GM03348 (cell line): ENCODE data around the gene CLDN20.
A peak's percentile ranks its signal among the peaks of the same experiment; 100 is the strongest.
"Not testable (repeated sequence)": the region's sequence is repeated elsewhere in the genome, so short reads cannot be mapped to it uniquely, and the experiment has no call there.

Source experiments
- DNase-seq: peaks from one replicate; pipeline ENCODE4 v3.0.0; 2012; ENCODE audit warnings: low spot score

CLDN20 gene

DNA sequence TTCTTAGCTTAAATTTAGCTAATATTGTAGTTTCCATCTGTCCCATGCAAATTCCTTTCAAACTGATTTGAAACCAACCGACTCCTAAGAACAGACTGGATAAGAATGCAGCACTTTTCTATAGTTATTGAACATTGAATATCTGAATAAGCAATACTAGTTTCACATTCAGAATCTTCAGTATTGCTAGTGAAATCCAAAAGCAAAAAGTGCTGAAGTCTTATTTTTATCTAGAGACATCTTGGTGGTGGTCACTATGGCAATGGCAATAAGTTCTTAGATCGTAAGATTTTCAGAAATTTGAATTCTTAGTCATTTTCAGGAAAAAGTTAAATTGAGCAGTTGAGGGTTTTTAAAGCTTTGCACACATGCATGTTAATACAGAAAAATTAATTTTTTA lies 47.8 kb downstream of the CLDN20 start:
- DNase-seq: no peak

DNA sequence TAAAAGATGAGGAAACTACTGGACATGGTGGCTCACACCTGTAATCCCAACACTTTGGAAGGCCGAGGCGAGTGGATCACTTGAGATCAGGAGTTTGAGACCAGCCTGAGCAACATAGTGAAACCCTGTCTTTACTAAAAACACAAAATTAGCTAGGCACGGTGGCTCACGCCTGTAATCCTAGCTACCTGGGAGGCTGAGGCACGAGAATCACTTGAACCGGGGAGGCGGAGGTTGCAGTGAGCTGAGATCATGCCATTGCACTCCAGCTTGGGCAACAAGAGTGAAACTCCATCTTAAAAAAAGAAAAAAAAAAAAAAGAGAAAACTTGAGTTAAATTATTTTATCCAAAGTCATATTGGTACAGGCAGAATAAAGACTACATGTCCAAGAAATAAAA lies 49.1 kb downstream of the CLDN20 start:
- DNase-seq: not testable (repeated sequence)

DNA sequence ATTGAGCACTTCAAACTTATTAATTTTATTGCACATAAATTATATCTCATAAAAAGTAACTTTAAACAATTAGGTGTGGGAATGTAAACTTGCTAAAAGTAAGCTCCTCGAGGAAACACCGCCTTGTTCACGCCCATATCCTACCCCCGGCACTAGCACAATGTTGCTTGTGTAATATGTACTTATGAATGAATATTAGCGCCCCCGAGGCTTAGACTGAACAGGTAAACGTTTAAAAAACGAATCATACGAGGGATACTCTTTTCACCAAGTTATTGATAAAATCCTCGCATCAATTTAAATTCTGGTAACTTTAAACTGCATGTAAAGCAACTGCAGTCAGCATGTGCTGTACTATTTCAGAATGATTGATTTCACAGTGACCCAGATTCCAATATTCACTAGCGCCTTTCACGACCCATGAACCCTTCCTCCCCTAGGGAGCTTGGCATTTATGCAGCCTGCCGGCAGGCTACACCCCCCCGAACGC lies 49.8 kb downstream of the CLDN20 start:
- no peak for DNase-seq

DNA sequence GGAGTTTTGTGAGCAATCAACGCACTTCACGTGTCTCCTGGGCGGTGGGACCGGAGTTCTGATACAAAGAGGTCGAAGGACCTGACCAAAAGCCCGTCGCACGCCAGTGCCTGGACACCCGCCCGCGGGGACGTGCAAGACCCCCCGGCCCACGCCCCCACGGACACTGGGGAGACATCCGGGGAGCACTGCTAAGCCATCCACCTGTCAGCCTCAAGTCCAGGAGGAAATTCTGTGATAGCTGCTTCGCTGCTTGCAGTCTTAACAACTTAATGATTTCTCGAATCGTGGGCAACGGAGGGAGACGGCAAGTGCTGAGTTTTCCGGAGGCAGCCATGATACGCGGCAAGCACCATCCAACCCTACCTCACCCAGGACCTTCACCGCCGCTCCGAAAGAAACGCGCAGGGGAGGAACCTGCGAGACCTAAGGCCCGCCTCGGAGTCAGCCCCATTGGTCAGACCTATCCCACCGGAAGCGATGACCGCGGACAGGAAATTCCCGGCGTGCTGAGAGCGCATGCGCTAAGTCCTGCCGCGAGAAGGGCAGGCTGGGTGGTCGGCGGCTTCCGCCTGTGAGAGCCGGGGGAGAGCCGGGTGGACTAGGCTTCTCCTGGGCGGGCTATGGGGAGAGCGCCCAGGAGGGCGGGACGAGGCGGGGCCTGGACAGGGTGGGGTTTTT lies 50.4 kb downstream of the CLDN20 start, which contains the start of gene TFB1M:
Gene TFB1M, minus strand, starts transcription at position 393 of the 681 bp plus-strand sequence. Its CDS starts 56 bp downstream, at position 337.
- DNase-seq: peak; percentile 93

DNA sequence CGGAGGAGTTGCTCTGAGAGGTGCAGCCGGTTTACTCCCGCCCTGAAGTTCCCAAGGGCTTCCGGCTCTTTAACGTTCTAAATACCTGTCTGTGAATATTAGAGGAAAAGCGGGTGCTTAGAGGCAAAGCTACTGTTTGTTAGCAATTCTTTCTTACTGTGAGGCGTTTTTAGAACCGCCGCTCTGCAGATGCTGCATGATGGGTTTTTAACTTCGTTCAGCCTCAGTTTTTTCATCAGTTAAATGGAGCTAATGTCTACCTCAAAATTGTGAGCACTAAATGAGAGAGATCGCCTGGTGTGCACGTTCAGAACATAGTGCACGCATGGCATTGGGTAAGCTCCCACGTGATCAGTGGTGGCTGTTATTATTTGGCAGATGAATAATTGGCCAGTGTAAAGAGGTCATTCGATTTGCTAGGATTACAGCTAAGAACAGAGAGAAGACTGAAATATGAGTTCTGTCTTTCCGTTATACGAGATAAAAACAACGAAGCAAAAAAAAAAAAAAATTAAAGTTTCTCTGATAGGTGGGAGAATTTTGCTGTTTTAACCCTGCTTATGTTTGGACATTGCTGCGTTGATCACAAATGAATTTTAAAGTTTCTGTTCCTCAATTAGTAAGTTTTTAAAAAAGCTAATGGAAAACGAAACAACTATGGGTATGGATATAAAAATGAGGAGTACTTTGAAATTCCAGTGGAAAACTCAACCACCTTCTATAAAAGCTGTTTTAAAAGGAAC lies 51.1 kb downstream of the CLDN20 start:
- peak; percentile 43 for DNase-seq

DNA sequence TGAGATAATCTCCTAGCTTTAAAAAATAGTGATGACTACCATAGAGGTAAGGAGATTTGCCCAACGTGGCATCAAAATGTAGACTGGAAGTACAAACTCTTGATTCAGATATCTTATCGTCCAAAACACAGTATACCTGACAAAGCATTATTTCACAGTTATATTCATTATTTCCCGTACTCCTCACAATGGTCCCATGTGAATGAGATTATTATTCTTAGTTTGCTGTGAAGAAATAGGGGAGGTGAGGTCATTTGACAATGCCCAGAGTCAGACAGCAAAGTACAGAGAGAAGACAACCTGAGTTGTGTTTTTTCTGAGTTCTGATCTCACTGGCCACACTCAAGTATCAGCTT lies 51.7 kb downstream of the CLDN20 start:
- no peak for DNase-seq

DNA sequence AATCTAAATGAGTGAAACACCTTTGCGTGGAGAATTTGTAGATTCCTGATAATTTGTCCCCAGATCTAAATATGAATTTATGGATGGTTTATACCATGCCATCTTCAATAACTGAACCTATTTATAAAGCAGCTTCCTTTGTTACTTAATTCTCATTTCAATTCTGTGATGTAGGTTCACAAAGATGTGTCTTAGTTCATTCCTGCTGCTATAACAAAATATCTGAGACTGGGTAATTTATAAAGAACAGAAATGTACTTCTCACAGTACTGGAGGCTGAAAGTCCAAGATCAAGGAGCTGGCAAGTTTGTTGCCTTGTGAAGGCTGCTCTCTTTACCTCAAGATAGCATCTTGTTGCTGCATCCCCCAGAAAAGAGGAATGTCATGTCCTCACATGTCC lies 52.6 kb downstream of the CLDN20 start:
- DNase-seq: no peak

DNA sequence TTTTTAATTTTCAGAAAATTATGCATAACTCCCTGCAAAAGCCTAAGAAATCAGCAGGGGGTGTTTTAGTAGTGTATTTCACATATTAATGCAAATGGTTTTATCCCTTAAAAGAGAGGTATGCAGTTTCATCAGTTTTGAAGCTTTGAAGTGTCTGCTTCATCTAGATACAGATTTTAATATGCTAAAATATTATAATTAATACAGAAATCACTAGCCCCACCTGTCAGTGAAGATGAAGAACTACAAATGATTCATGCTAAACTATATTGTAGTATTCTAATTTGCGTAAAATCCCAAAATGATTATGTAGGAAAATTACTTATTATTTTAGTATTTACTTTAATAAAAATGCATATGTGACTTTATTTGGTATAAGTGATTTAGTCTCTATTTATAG lies 53.4 kb downstream of the CLDN20 start:
- DNase-seq: no peak

DNA sequence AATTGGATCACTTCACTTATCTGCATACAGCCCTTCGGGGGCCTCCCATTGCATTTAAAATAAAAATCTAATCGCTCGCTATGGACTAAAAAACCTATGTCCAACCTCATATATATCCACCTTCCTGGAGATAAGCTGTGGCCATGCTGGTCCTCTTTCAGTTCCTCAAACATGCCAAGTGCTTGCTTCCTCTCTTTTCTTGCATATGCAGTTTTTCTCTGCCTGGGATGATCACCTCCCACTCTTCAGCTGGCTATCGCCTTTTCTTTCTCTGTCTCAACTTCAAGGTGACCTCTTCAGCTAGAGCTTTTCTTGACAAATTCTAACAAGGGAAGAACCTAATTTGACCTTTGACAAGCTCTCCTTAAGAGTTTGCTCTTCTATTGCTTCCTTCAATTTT lies 56.1 kb downstream of the CLDN20 start:
- DNase-seq: no peak

DNA sequence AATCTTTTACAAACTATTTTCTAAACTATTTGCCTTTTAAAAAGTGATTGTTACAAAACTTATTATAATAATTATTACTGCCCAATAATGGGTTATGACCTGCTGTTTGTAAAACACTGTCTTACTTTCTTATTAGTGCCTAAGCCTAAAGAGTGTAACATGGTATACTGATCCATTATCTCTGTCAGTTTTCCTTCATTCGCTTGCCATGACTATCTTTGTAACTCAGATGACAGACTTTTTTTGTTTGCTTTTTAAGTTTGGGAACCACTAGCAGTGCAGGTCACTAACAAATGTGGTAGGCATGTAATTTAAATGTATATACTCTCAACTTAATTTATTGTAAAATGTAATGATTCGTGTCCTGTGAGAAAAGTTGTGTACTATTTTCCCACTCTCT lies 60.4 kb downstream of the CLDN20 start:
- DNase-seq: no peak

DNA sequence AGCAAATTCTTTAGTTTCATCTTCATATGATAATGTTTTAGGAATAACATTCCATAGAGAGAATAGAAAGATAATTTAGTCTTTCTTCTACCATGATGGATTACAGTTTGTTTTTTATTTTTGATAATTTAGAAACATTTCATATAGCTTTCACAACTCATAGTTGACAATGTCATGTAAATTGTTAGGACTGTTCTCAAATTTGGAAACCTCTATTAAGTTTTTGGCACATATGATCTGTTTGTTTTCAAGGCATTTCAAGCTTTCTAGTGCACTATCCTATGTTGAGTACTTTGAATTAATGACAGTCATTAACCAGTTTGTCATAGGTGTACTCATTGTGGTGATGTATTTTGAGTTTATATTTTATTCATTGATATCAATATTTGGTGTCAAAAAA lies 61.2 kb downstream of the CLDN20 start:
- DNase-seq: no peak

DNA sequence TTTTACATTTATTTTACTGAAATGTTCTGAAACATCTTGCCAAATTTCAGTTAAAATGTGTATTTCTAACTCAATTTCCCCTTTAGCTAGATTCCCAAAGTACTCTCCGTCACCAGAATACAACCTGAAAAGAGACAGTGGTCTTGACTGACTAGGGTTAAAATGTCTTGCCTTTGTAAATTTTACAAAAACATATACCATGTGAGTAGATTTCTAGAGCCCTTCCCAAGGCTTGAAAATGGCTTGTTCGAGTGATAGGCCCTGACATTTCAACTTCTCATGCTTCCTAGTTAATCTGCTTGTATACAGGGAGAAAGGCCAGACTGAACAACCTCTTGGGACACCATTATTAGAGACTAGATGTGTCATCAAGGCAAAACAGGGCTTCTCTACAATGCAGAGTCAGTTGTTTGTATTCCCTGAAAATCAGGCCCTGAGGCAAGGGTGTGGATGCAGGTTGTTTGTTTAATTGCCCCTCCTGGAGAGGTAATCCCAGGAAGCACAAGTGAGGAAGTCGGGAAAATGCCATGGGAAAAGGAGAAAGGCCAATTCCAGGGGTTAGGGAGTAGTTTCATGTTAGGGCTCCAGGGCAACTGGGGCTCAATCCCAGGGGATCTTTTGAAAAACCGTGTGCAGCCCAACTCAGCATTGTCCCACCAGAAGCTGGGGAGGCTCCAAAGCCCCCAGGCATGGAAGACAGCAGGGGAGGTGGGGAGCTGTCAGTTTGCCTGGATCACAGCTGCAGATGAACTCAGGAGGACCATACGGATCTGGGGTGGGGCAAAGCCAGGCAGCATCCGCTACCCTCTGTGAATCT lies 62.1 kb downstream of the CLDN20 start:
- no peak for DNase-seq
